ENCODE results near the gene ZNF385A. TPM values are rescaled to one million over a fixed set of nuclear protein-coding genes. Genes with fewer than 3 reads are reported as not detected.
A peak's percentile ranks its signal among the peaks of the same experiment; 100 is the strongest.

ZNF385A gene
- total RNA-seq, 3 donors from 2014 or later (not counting 1 experiment from before 2014, with no cell fraction given) = 5.4 to 9.8 (median 8.9) TPM

DNA sequence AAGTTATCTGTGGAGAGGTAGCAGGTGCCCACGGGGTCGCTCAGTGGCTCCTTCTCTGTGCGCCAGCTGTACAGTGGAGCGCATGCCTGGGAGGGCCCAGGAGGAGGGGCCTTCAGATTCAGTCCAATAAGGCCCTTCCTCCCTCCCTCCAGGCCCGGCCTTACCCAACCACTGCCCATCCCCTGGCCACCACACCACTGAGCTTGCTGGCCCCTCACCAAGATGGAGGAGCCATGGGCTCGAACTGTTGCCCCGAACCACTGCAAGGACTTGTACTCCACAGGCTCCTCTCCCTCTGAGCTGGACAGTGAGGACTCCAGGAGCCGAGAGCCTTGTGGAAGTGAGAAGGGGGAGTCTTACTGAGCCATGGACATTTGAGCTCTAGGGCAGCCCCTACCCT is 24.7 kb upstream of the ZNF385A start:
- intact Hi-C loops (cut with micrococcal nuclease) = no loop called here
- no peaks in the 10 kb centered on the region for H3K27me3 ChIP-seq (ENCODE audit: control insufficient read depth, insufficient read depth, low read length)
- Mint-ChIP-seq H3K27me3 (ENCODE audit: low read depth in 2 of 2) (no peaks in the 10 kb centered on the region), H3K4me3 (no peak overlapping the region), H3K27ac (no peak overlapping the region), H3K4me1 (peaks cover 53 to 86% of the 10 kb centered on the region in 2 donors), H3K36me3 (peaks cover 19% of the 10 kb centered on the region), H3K9me3 (no peaks in the 10 kb centered on the region)
- TF ChIP-seq, protein P1, sequence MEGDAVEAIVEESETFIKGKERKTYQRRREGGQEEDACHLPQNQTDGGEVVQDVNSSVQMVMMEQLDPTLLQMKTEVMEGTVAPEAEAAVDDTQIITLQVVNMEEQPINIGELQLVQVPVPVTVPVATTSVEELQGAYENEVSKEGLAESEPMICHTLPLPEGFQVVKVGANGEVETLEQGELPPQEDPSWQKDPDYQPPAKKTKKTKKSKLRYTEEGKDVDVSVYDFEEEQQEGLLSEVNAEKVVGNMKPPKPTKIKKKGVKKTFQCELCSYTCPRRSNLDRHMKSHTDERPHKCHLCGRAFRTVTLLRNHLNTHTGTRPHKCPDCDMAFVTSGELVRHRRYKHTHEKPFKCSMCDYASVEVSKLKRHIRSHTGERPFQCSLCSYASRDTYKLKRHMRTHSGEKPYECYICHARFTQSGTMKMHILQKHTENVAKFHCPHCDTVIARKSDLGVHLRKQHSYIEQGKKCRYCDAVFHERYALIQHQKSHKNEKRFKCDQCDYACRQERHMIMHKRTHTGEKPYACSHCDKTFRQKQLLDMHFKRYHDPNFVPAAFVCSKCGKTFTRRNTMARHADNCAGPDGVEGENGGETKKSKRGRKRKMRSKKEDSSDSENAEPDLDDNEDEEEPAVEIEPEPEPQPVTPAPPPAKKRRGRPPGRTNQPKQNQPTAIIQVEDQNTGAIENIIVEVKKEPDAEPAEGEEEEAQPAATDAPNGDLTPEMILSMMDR (IDR thresholded peaks at IDR 0.05) = no peak
- H3K27ac ChIP-seq (ENCODE audit: low read length) = no peak overlapping the region
- H3K4me1 ChIP-seq (ENCODE audit: control insufficient read depth, insufficient read depth, low read length) = peaks cover 72% of the 10 kb centered on the region
- H3K4me3 ChIP-seq (ENCODE audit: low read length) = no peak overlapping the region
- WGBS (ENCODE audit: insufficient coverage) = 93% methylated on average over 8 of the region's 8 CpGs
- H3K9me3 ChIP-seq (ENCODE audit: control insufficient read depth, insufficient read depth, low read length) = no peaks in the 10 kb centered on the region
- DNase-seq (no peak), ATAC-seq (no peak)
- H3K36me3 ChIP-seq (ENCODE audit: control insufficient read depth, insufficient read depth, low read length) = peaks cover 60% of the 10 kb centered on the region

DNA sequence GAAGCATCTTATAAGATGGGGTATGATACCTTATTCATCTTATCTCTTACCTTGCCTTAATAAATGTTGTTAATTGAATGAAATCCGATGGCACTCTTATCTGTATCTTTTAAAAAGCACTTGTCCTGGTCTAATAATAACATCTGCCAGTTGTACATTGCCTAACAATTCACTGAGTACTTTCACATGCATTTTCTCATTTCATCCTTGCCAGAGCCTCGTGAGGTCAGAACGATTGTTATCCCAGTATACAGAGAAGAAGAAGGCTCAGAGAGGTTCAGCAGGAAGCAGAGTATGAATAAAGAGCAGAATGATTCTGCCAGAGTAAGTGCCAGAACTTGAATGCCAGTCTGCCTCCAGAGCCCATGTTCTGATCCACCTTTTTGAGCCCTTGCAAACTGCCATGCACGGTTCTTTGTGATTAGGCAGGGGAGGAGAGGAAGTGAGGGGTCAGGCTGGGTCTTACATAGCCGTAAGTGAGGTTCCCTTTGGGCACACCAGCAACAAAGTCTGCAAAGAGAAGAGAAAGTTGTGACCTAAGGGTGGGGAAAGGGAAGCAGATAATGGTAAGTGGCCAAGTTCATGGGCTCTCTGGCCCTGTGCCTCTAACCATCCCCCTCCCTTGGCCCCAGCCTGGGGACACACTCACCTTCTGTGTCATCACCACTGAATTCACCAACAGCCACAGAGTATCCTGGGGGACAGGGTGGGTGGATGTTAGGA is 22.8 kb upstream of the ZNF385A start:
- DNase-seq = no peak
- TF ChIP-seq, protein P1 (IDR thresholded peaks at IDR 0.05) = no peak
- H3K36me3 Mint-ChIP-seq = peaks cover 19% of the 10 kb centered on the region
- Histone ChIP-seq H3K27ac (ENCODE audit: low read length) (no peak overlapping the region), H3K27me3 (ENCODE audit: control insufficient read depth, insufficient read depth, low read length) (no peaks in the 10 kb centered on the region), H3K9me3 (ENCODE audit: control insufficient read depth, insufficient read depth, low read length) (no peaks in the 10 kb centered on the region), H3K4me1 (ENCODE audit: control insufficient read depth, insufficient read depth, low read length) (peaks cover 57% of the 10 kb centered on the region), H3K4me3 (ENCODE audit: low read length) (no peak overlapping the region), H3K36me3 (ENCODE audit: control insufficient read depth, insufficient read depth, low read length) (peaks cover 79% of the 10 kb centered on the region)
- intact Hi-C loops (cut with micrococcal nuclease) = no loop called here
- no peaks in the 10 kb centered on the region for H3K27me3 Mint-ChIP-seq (ENCODE audit: low read depth in 2 of 2)
- H3K4me3 Mint-ChIP-seq = no peak overlapping the region
- WGBS (ENCODE audit: insufficient coverage) = 79% methylated on average over 4 of the region's 5 CpGs
- peaks cover 39 to 69% of the 10 kb centered on the region in 2 donors for H3K4me1 Mint-ChIP-seq
- H3K9me3 Mint-ChIP-seq = no peaks in the 10 kb centered on the region
- ATAC-seq = no peak
- H3K27ac Mint-ChIP-seq = peak overlapping the region; percentile 62 to 74

DNA sequence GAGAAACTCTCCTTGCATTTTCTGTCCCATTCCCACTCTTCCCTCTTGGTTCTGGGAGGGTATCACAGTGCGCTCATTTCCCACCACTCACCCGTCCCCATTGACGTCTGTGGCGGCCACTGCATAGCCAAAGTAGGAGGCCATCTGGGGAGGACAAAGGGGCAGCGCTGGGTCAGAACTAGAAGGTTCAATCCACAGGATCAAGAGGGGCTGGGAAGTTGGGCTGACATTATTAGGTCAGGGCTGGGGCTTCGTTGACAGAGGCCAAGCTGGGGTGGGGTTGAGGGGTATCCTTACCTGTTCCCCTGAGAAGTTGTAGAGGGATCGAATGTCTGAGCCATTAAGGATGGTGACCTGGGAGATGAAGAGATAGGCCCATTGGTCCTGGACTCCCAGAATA is 21.0 kb upstream of the ZNF385A start:
- Mint-ChIP-seq H3K36me3 (peaks cover 19% of the 10 kb centered on the region), H3K4me1 (peaks cover 31 to 57% of the 10 kb centered on the region in 2 donors), H3K9me3 (no peaks in the 10 kb centered on the region)

More for the DNA sequence above, 21.0 kb upstream of the ZNF385A start:
- Mint-ChIP-seq H3K27ac (peak overlapping the region; percentile 62 to 74), H3K27me3 (ENCODE audit: low read depth in 2 of 2) (no peaks in the 10 kb centered on the region), H3K4me3 (no peak overlapping the region)
- 97% methylated on average over 7 of the region's 7 CpGs for WGBS (ENCODE audit: insufficient coverage)
- peaks cover 90% of the 10 kb centered on the region for H3K36me3 ChIP-seq (ENCODE audit: control insufficient read depth, insufficient read depth, low read length)
- DNase-seq (no peak), ATAC-seq (no peak)
- no peak overlapping the region for H3K27ac ChIP-seq (ENCODE audit: low read length)
- TF ChIP-seq, protein P1 (IDR thresholded peaks at IDR 0.05) = no peak
- intact Hi-C loops (cut with micrococcal nuclease) = no loop called here
- H3K4me3 ChIP-seq (ENCODE audit: low read length) = no peak overlapping the region
- peaks cover 39% of the 10 kb centered on the region for H3K4me1 ChIP-seq (ENCODE audit: control insufficient read depth, insufficient read depth, low read length)
- H3K9me3 ChIP-seq (ENCODE audit: control insufficient read depth, insufficient read depth, low read length) = no peaks in the 10 kb centered on the region
- no peaks in the 10 kb centered on the region for H3K27me3 ChIP-seq (ENCODE audit: control insufficient read depth, insufficient read depth, low read length)

Data from natural killer cell (primary cell).